Transverse colon (tissue), 4 donors: ENCODE data around the gene HAPSTR1.

ENCODE experiments used
- POLR2A ChIP-seq: fragments of 450-650 bp; IDR thresholded peaks from one replicate; pipeline ENCODE4 v1.6.1; 2016; ENCODE audit warnings: antibody characterized with exemption, mild to moderate bottlenecking, moderate library complexity
- POLR2AphosphoS5 ChIP-seq, 3 donors: sonication (generic); formaldehyde crosslinking; IDR thresholded peaks; one replicate each; pipeline ENCODE4 v1.6.1; 2016; ENCODE audit warnings: antibody characterized with exemption in 3 of 3
- TF ChIP-seq, protein P1 (sequence below), 5 experiments: fragments of 200-600 bp in 3 of 5; fragments of 450-650 bp in 2 of 5; sonication (generic) in 3 of 5; IDR thresholded peaks; 1 replicate in 2 of 5; 2 replicates in 3 of 5; pipeline ENCODE4 v1.5.1; 2016 to 2017; ENCODE audit warnings: antibody characterized with exemption in 5 of 5, inconsistent platforms in 3 of 5, mild to moderate bottlenecking in 2 of 5, moderate library complexity in 1 of 5

DNA sequence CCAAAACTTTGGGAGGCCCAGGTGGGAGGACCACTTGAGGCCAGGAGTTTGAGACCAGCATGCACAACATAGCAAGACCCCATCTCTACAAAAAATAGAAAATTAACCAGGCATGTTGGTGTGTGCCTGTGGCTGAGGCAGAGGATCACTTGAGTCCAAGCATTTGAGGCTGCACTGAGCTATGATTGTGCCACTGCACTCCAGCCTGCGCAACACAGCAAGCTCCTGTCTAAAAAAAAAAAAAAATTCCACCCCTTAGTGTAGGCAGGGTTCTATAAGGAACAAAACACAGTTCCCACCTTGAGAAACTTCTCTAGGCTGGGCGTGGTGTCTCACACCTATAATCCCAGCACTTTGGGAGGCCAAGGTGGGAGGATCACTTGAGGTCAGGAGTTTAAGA lies 36.3 kb upstream of the HAPSTR1 start:
- TF ChIP-seq POLR2A (no peak), POLR2AphosphoS5 (IDR thresholded peaks at IDR 0.05) (no peak)
- TF ChIP-seq, protein P1, sequence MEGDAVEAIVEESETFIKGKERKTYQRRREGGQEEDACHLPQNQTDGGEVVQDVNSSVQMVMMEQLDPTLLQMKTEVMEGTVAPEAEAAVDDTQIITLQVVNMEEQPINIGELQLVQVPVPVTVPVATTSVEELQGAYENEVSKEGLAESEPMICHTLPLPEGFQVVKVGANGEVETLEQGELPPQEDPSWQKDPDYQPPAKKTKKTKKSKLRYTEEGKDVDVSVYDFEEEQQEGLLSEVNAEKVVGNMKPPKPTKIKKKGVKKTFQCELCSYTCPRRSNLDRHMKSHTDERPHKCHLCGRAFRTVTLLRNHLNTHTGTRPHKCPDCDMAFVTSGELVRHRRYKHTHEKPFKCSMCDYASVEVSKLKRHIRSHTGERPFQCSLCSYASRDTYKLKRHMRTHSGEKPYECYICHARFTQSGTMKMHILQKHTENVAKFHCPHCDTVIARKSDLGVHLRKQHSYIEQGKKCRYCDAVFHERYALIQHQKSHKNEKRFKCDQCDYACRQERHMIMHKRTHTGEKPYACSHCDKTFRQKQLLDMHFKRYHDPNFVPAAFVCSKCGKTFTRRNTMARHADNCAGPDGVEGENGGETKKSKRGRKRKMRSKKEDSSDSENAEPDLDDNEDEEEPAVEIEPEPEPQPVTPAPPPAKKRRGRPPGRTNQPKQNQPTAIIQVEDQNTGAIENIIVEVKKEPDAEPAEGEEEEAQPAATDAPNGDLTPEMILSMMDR (IDR thresholded peaks at IDR 0.05) = no peak
